H1 (cell line): ENCODE measurements around the gene KIAA1755.
"Not testable (repeated sequence)": the region's sequence is repeated elsewhere in the genome, so short reads cannot be mapped to it uniquely, and the experiment has no call there.

Experiments
- RXRA ChIP-seq: IDR thresholded peaks from 2 replicates; pipeline ENCODE4 v1.6.1; 2011; ENCODE audit warnings: low read depth, mild to moderate bottlenecking, low read length, moderate library complexity; ENCODE audit not compliant: insufficient read depth
- SP1 ChIP-seq: IDR thresholded peaks from 2 replicates; pipeline ENCODE4 v1.6.1; 2011; ENCODE audit warnings: low read depth, low read length
- TAF1 ChIP-seq: IDR thresholded peaks from 2 replicates; pipeline ENCODE4 v1.6.1; 2011; ENCODE audit warnings: mild to moderate bottlenecking, low read depth, low read length
- YY1 ChIP-seq: IDR thresholded peaks from 2 replicates; pipeline ENCODE4 v1.6.1; 2011; ENCODE audit warnings: low read depth, mild to moderate bottlenecking, low read length
- TF ChIP-seq, protein P1 (sequence below), 3 experiments: IDR thresholded peaks; 1 replicate in 2 of 3; 2 replicates in 1 of 3; pipeline versions ENCODE4 v1.5.1 to v1.6.1; 2011; ENCODE audit warnings: low read length in 3 of 3, mild to moderate bottlenecking in 3 of 3, inconsistent platforms in 2 of 3, low read depth in 1 of 3, moderate library complexity in 1 of 3; ENCODE audit not compliant: insufficient read depth in 1 of 3; ENCODE audit errors: control extremely low read depth in 1 of 3
- TF ChIP-seq, protein P2 (sequence below): IDR thresholded peaks from 2 replicates; pipeline ENCODE4 v1.6.1; 2011; ENCODE audit warnings: low read length, improper control_type of control experiment

DNA sequence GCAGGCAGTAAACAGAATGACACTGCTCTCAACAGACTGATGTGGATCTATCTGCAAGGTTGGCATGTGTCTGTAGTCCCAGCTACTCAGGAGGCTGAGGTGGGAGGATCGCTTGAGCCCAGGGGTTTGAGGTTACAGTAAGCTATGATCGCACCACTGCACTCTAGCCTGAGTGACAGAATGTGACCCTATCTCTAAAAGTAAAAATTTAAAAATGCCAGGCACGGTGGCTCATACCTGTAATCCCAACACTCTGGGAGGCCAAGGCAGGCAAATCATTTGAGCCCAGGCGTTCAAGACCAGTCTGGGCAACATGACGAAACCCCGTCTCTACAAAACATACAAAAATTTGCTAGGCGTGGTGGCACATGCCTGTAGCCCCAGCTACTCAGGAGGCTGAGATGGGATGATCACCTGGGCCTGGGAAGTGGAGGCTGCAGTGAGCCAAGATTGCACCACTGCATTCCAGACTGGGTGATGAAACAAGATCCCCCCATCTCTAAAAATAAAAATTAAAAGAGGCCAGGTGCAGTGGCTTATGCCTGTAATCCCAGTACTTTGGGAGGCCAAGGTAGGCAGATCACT, 23.6 kb upstream of the KIAA1755 start:
- TF ChIP-seq, protein P1, sequence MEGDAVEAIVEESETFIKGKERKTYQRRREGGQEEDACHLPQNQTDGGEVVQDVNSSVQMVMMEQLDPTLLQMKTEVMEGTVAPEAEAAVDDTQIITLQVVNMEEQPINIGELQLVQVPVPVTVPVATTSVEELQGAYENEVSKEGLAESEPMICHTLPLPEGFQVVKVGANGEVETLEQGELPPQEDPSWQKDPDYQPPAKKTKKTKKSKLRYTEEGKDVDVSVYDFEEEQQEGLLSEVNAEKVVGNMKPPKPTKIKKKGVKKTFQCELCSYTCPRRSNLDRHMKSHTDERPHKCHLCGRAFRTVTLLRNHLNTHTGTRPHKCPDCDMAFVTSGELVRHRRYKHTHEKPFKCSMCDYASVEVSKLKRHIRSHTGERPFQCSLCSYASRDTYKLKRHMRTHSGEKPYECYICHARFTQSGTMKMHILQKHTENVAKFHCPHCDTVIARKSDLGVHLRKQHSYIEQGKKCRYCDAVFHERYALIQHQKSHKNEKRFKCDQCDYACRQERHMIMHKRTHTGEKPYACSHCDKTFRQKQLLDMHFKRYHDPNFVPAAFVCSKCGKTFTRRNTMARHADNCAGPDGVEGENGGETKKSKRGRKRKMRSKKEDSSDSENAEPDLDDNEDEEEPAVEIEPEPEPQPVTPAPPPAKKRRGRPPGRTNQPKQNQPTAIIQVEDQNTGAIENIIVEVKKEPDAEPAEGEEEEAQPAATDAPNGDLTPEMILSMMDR (IDR thresholded peaks at IDR 0.05; ENCODE audit: control extremely low read depth in 1 of 3, insufficient read depth in 1 of 3, low read depth in 1 of 3, low read length in 3 of 3), result not testable (repeated sequence)
- not testable (repeated sequence) for TF ChIP-seq SP1, TAF1, YY1, RXRA
- TF ChIP-seq, protein P2, sequence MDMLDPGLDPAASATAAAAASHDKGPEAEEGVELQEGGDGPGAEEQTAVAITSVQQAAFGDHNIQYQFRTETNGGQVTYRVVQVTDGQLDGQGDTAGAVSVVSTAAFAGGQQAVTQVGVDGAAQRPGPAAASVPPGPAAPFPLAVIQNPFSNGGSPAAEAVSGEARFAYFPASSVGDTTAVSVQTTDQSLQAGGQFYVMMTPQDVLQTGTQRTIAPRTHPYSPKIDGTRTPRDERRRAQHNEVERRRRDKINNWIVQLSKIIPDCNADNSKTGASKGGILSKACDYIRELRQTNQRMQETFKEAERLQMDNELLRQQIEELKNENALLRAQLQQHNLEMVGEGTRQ, result not testable (repeated sequence)
